HG03045 (cell line): ENCODE results near the gene GRIN3A.
A peak's percentile ranks its signal among the peaks of the same experiment; 100 is the strongest.
"Not testable (repeated sequence)": the region's sequence is repeated elsewhere in the genome, so short reads cannot be mapped to it uniquely, and the experiment has no call there.

ENCODE experiments used
- ATAC-seq: cut with Tn5 transposase; IDR thresholded peaks from one replicate; pipeline ENCODE4 v1.9.1; 2021; ENCODE audit warnings: mild to moderate bottlenecking, moderate library complexity; ENCODE audit not compliant: unreplicated experiment

Gene GRIN3A

DNA sequence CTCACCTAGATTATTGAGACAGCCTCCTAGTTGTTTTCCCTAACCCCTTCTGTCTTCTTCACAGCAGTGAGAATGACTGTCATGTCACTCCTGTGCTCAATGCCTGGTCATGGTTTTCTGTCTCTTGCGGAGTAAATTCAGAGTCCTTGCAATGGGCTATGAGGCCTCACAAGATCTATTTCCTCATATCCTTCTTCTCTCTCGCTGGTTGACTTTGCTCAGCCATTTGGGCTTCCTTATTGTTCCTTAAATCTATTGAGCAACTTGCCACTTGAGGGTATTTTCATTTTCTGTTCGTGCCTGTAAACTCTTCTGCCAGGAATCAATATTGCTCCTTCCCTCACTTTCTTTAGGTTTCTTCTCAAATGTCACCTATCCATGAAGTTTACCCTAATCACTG is 152.7 kb downstream of the GRIN3A start:
- no peak for ATAC-seq

GRCh38 chr9:101582553-101582952 is 155.9 kb downstream of the GRIN3A start:
- ATAC-seq = no peak

DNA sequence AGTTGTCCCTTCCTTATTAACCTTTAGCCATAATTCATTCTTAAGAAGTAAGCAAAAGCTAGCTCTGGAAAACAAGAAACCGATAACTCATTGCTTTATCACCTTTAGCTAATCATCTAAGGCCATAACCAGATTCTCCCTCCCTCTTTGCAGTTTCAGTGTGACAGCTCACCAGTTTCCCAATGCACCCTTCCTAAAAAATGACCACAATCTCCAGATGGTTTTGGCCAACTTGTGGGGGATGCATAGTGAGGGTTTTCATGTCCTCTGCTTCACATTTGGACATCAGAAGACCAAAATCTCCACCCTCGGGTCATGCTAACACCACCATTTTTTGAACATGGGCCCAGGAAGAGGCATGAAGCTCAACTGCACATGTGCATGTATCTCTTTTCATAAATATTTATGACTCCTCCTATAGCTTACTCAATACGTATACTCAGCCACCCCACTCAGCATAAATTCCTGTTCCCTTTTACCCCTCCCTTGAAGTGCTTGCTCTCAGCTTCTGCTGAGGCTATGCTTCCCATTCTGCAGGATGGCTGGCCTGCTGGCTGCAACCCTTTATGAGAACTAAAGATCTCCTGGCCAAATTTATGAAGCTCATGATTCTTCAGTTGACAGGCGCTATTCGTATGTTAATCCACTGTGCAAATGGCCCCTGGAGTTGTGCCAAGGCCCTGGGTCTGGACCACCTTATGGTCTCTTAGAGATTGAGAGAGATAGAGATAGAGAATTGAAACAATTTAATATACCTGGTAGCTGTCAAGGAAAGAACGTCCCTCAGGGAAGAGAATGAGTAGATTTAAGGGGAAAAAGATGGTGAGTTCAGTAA is 158.5 kb downstream of the GRIN3A start:
- no peak for ATAC-seq

GRCh38 chr9:101578378-101578777 is 160.1 kb downstream of the GRIN3A start:
- no peak for ATAC-seq

DNA sequence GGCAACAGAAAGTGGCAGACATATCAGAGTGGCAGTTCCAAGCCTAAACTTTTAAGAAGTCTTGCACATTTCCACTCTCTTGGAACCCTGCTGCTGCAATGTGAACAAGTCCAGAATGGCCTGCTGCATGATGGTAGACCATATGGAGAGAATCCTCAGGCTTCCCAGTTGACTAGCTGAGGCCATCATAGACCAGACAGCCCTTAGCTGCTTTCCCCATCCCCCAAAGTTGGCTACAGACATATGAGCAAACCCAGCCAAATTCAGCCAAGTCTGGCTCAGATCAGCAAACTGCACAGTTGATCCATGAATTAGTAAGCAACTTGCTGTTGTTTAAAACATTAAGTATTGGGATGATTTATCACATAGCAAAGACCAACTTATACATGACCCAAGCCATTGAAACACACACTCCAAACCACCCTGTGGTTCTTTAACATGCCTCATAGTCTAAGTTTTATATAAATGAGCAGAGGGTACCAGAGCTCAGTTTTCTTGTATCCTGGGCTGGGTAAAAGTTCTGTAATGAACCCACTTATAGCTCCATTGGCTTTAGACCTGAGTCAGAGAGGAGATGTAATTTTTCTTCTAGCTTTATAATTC is 163.6 kb downstream of the GRIN3A start:
- no peak for ATAC-seq

DNA sequence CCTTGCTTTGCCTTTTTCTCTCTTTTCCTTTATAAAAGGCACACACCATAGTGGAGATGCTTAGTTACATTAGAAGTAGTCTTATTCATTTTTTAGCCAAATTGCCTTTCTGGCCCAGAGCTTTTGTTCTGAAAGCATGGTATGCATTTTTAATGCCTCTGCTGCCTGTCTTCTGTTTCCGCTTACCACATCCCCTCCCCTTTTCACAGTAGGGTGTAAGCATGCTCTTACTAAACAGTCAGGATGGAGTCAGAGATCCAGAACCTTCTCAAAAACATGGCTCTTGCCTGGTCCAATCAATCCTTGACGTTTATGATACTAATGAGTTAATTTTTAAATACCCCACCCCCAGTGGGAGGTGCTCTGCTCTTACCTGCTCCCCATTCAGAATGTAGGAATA is 166.1 kb downstream of the GRIN3A start:
- ATAC-seq = no peak

DNA sequence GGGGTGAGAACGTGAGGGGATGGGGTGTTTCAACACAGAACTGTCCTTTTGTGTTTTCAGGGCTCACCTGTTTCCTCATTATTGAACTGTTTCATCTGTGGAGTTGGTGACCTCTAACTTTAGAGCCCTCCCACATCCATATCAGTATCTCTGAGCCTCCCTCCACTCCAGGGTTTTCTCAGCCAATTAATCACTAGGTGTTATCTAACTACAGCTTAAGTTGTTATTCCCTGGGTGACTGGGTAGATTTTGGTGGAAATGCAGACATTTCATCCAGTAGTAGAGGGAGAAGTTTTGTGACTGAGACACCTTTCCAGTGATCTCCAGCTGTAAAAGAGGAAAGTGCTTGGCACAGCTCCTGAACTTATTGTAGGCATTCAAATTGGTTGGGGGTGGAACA is 167.3 kb downstream of the GRIN3A start:
- ATAC-seq = no peak

- ATAC-seq = no peak
These were observed 168.5 kb downstream of the GRIN3A start for GRCh38 chr9:101569741-101570501.

GRCh38 chr9:101567725-101568350 is 170.6 kb downstream of the GRIN3A start:
- ATAC-seq = no peak

- ATAC-seq = peak; percentile 45
These were observed 171.3 kb downstream of the GRIN3A start for GRCh38 chr9:101566904-101567724.

- ATAC-seq = no peak
These were observed 174.2 kb downstream of the GRIN3A start for GRCh38 chr9:101564252-101564651.

DNA sequence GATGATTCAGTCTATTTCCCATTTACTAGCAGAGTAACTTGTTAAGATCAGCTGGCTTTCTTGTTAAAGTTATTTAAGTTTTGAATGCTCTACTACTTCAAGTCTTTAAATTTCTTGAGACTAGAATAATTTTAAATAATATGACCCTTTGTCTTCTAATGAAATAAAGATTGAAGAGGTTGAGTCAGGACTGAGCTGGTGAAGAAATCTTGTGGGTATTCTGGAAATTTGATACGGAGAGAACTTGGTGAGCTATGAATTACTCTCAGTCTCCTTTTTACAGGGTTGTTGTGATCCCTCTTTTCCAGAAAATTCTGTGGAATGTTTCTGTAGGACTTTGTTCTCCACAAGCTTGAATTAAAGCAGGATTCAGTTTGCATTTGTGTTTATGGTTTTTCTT is 175.5 kb downstream of the GRIN3A start:
- no peak for ATAC-seq

GRCh38 chr9:101561740-101562139 is 176.7 kb downstream of the GRIN3A start:
- no peak for ATAC-seq

DNA sequence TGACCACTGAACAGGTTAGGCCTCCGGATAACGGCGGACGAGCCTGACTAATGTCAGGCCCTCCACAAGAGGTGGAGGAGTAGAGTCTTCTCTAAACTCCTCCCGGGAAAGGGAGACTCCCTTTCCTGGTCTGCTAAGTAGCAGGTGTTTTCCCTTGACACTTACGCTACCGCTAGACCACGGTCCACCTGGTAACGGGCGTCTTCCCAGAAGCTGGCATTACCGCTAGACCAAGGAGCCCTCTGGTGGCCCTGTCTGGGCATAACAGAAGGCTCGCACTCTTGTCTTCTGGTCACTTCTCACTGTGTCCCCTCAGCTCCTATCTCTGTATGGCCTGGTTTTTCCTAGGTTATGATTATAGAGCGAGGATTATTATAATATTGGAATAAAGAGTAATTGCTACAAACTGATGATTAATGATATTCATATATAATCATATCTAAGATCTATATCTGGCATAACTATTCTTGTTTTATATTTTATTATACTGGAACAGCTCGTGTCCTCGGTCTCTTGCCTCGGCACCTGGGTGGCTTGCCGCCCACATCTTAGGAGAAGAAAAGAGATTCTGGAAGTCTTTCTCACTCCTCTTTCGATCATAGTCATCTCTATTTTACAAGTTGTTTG is 188.9 kb downstream of the GRIN3A start:
- not testable (repeated sequence) for ATAC-seq

GRCh38 chr9:101543098-101543735 is 195.2 kb downstream of the GRIN3A start:
- ATAC-seq = no peak

DNA sequence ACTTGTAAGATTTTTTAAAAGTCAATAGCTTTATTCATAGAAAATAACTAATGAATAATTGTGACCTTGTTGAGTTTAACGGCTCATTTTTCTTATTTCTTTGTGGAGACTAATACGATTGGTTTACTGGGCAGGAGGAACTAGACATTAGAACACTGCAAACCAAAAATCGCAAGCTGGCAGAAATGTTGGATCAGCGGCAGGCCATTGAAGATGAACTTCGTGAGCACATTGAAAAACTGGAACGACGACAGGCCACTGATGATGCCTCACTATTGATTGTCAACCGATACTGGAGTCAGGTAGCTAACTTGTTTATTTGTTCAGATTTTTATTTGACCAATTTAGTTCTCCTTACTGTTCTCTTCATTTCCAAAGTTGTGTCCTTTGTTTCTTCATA is 198.4 kb downstream of the GRIN3A start:
- ATAC-seq = no peak

- ATAC-seq = no peak
These were observed 201.5 kb downstream of the GRIN3A start for GRCh38 chr9:101536938-101537337.

DNA sequence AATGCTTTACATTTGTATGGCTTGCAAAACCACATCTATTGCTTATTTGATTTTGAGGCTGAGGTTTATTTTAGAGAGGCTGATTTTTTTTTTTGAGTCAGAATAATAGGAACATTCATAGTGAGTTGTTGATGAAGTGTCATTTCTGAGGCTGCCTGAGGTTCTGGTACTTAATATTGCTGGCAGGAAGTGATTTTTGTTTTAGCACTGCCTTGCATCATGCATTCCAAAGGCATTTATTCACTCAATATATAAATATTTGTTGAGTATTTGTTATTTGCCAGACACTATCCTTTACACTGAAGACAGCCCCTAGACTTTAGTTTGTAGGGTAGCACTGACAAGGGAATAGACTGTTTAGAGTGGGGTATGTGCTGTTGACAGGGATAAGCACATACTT is 202.1 kb downstream of the GRIN3A start:
- ATAC-seq = no peak

- peak; percentile 98 for ATAC-seq
These were observed 204.9 kb downstream of the GRIN3A start, which contains the start of gene RNF20 for GRCh38 chr9:101533334-101534204. Gene RNF20 (plus strand): TSS chr9:101533853. CDS start chr9:101535424, 1,571 bp downstream.
